Activated CD4-positive, alpha-beta T cell treated with anti-CD3 and anti-CD28 coated beads, Interleukin-2, amount 10 ng/mL, durations not matched to agents 7 days and 5 days (primary cell): Measurements from ENCODE around the gene HDAC5. TPM values are rescaled to one million over a fixed set of nuclear protein-coding genes. Genes with fewer than 3 reads are reported as not detected.
A peak's percentile ranks its signal among the peaks of the same experiment; 100 is the strongest.
"Not testable (repeated sequence)": the region's sequence is repeated elsewhere in the genome, so short reads cannot be mapped to it uniquely, and the experiment has no call there.

Experiments
- CTCF ChIA-PET: fragments of 350-600 bp; sonication (Branson Sonifier 250); formaldehyde crosslinking; loops from one replicate; lab custom pipeline; 2021; ENCODE audit warnings: antibody characterized with exemption; lab: Charles Lee
- POLR2A ChIA-PET: fragments of 350-600 bp; sonication (Branson Sonifier 250); formaldehyde crosslinking; loops from one replicate; lab custom pipeline; 2021; ENCODE audit warnings: antibody characterized with exemption; lab: Charles Lee
- DNase-seq: peaks from one replicate; pipeline ENCODE4 v3.0.0-alpha.2; 2020
- H3K27ac Mint-ChIP-seq: one replicate; pipeline ENCODE4 v1.8.0; 2021; ENCODE audit warnings: mild to moderate bottlenecking, moderate library complexity, mixed read lengths
- H3K27me3 Mint-ChIP-seq: one replicate; pipeline ENCODE4 v1.8.0; 2021; ENCODE audit warnings: mixed read lengths
- H3K36me3 Mint-ChIP-seq: one replicate; pipeline ENCODE4 v1.8.0; 2021; ENCODE audit warnings: low read depth, mixed read lengths
- H3K4me1 Mint-ChIP-seq: one replicate; pipeline ENCODE4 v1.8.0; 2021; ENCODE audit warnings: mixed read lengths
- H3K4me3 Mint-ChIP-seq: one replicate; pipeline ENCODE4 v1.8.0; 2021; ENCODE audit warnings: mild to moderate bottlenecking, moderate library complexity, mixed read lengths
- H3K9me3 Mint-ChIP-seq: one replicate; pipeline ENCODE4 v1.8.0; 2021; ENCODE audit warnings: mixed read lengths
- total RNA-seq, 2 experiments: library from RNA; stranded (reverse); gene quantifications; one replicate each; pipeline ENCODE4 v1.2.3, GENCODE V29; 2021

HDAC5 gene
- total RNA-seq, 2 experiments from 2014 or later = 27.0 to 32.3 TPM

- Mint-ChIP-seq H3K4me1 (peaks cover 21% of the 10 kb centered on the region), H3K9me3 (no peaks in the 10 kb centered on the region), H3K4me3 (no peak overlapping the region), H3K27ac (peak overlapping the region; percentile 58), H3K36me3 (peaks cover 22% of the 10 kb centered on the region), H3K27me3 (no peaks in the 10 kb centered on the region)
- no peak for DNase-seq
- ChIA-PET POLR2A (interaction anchor here (0.6 kb wide), 1 partner anchor 101 kb away, joined by 3 read pairs; no protein-coding TSS in a partner anchor), CTCF (interaction anchor here (0.6 to 2.0 kb wide), 4 partner anchors 9 to 248 kb away, joined by 3 to 4 read pairs (median 4); no protein-coding TSS in a partner anchor)
These were observed 83.4 kb downstream of the HDAC5 start for GRCh38 chr17:44039829-44040635.

- ChIA-PET CTCF (interaction anchor here (0.6 to 2.0 kb wide), 3 partner anchors 10 to 236 kb away, joined by 3 to 5 read pairs (median 4); no protein-coding TSS in a partner anchor), POLR2A (no interaction called here)
- Mint-ChIP-seq H3K4me3 (no peak overlapping the region), H3K9me3 (no peaks in the 10 kb centered on the region), H3K36me3 (peaks cover 30% of the 10 kb centered on the region), H3K27ac (no peak overlapping the region), H3K27me3 (no peaks in the 10 kb centered on the region), H3K4me1 (peaks cover 28% of the 10 kb centered on the region)
- no peak for DNase-seq
These were observed 84.8 kb downstream of the HDAC5 start for GRCh38 chr17:44038604-44039011.

- POLR2A ChIA-PET = no interaction called here
- CTCF ChIA-PET = no interaction called here
- no peak for DNase-seq
- no peak overlapping the region for H3K4me3 Mint-ChIP-seq
- peaks cover 29% of the 10 kb centered on the region for H3K4me1 Mint-ChIP-seq
- peaks cover 31% of the 10 kb centered on the region for H3K36me3 Mint-ChIP-seq
- no peaks in the 10 kb centered on the region for H3K9me3 Mint-ChIP-seq
- no peaks in the 10 kb centered on the region for H3K27me3 Mint-ChIP-seq
- no peak overlapping the region for H3K27ac Mint-ChIP-seq
These were observed 86.0 kb downstream of the HDAC5 start for GRCh38 chr17:44037471-44037870.

- H3K36me3 Mint-ChIP-seq = peaks cover 32% of the 10 kb centered on the region
- H3K27ac Mint-ChIP-seq = not testable (repeated sequence)
These were observed 88.8 kb downstream of the HDAC5 start for GRCh38 chr17:44034688-44035087.

GRCh38 chr17:44033861-44034408, 89.5 kb downstream of the HDAC5 start:
- ChIA-PET POLR2A (no interaction called here), CTCF (interaction anchor here (0.6 kb wide), 1 partner anchor 76 kb away, joined by 3 read pairs; no protein-coding TSS in a partner anchor)
- H3K4me3 Mint-ChIP-seq = no peak overlapping the region
- H3K36me3 Mint-ChIP-seq = peaks cover 36% of the 10 kb centered on the region
- H3K4me1 Mint-ChIP-seq = peaks cover 16% of the 10 kb centered on the region
- no peaks in the 10 kb centered on the region for H3K27me3 Mint-ChIP-seq
- no peaks in the 10 kb centered on the region for H3K9me3 Mint-ChIP-seq
- DNase-seq = no peak
- peak overlapping the region; percentile 69 for H3K27ac Mint-ChIP-seq

More at GRCh38 chr17:44034688-44035087, 88.8 kb downstream of the HDAC5 start:
- POLR2A ChIA-PET, H3K9me3 Mint-ChIP-seq, CTCF ChIA-PET, DNase-seq, H3K27me3 Mint-ChIP-seq, H3K4me3 Mint-ChIP-seq: not testable (repeated sequence)
- H3K4me1 Mint-ChIP-seq = peaks cover 11% of the 10 kb centered on the region

GRCh38 chr17:44030482-44030881, 93.0 kb downstream of the HDAC5 start:
- POLR2A ChIA-PET = no interaction called here
- no peak overlapping the region for H3K4me3 Mint-ChIP-seq
- peaks cover 26% of the 10 kb centered on the region for H3K36me3 Mint-ChIP-seq
- no peaks in the 10 kb centered on the region for H3K27me3 Mint-ChIP-seq
- peaks cover 16% of the 10 kb centered on the region for H3K4me1 Mint-ChIP-seq
- DNase-seq = no peak
- H3K27ac Mint-ChIP-seq = no peak overlapping the region
- CTCF ChIA-PET = interaction anchor here (1.2 kb wide), 1 partner anchor 12 kb away, joined by 4 read pairs; no protein-coding TSS in a partner anchor
- H3K9me3 Mint-ChIP-seq = no peaks in the 10 kb centered on the region

- H3K27me3 Mint-ChIP-seq = no peaks in the 10 kb centered on the region
- H3K36me3 Mint-ChIP-seq = peaks cover 26% of the 10 kb centered on the region
- no peak overlapping the region for H3K27ac Mint-ChIP-seq
- ChIA-PET CTCF (interaction anchor here (1.2 to 1.9 kb wide), 2 partner anchors 12 to 13 kb away, joined by 4 to 7 read pairs; no protein-coding TSS in a partner anchor), POLR2A (no interaction called here)
- no peak for DNase-seq
- H3K9me3 Mint-ChIP-seq = no peaks in the 10 kb centered on the region
- H3K4me3 Mint-ChIP-seq = no peak overlapping the region
- peaks cover 16% of the 10 kb centered on the region for H3K4me1 Mint-ChIP-seq
These were observed 93.7 kb downstream of the HDAC5 start for GRCh38 chr17:44029736-44030135.

Other genes with a start within 250 kb of the HDAC5 start
- under 1 TPM; 0.60 to 0.69 TPM for gene MPP2, start 216.1 kb downstream of the HDAC5 start, total RNA-seq
- gene PPY, start 181.2 kb downstream of the HDAC5 start, total RNA-seq = not detected
- not detected for gene PYY, start 169.7 kb downstream of the HDAC5 start, total RNA-seq
- gene NAGS, start 119.0 kb downstream of the HDAC5 start, total RNA-seq = under 1 TPM; 0.75 to 0.79 TPM
- gene TMEM101, start 108.7 kb downstream of the HDAC5 start, total RNA-seq = 10 to 100 TPM; 25.6 to 28.8 TPM
- 10 to 100 TPM; 59.3 to 64.8 TPM for gene LSM12, start 57.0 kb downstream of the HDAC5 start, total RNA-seq
- gene G6PC3, start 52.9 kb downstream of the HDAC5 start, total RNA-seq = 10 to 100 TPM; 18.1 to 25.2 TPM
- gene HROB, start 18.3 kb upstream of the HDAC5 start, total RNA-seq = 10 to 100 TPM; 15.1 to 16.4 TPM
- under 1 TPM in 1 of 2 experiments, not detected in 1; 0.30 TPM for gene ASB16, start 47.1 kb upstream of the HDAC5 start, total RNA-seq
- gene TMUB2, start 63.3 kb upstream of the HDAC5 start, total RNA-seq = 10 to 100 TPM; 36.6 to 37.1 TPM
- 100 to 1,000 TPM; 110 to 112 TPM for gene ATXN7L3, start 76.2 kb upstream of the HDAC5 start, total RNA-seq
- gene UBTF, start 96.0 kb upstream of the HDAC5 start, total RNA-seq = 100 to 1,000 TPM; 186 to 195 TPM
- not detected for gene SLC4A1, start 144.5 kb upstream of the HDAC5 start, total RNA-seq
- gene RUNDC3A, start 185.0 kb upstream of the HDAC5 start, total RNA-seq = under 1 TPM; 0.10 TPM
- gene SLC25A39, start 201.2 kb upstream of the HDAC5 start, total RNA-seq = 100 to 1,000 TPM; 104 to 107 TPM
- gene GRN, start 221.7 kb upstream of the HDAC5 start, total RNA-seq = 10 to 100 TPM; 61.1 to 70.5 TPM
- gene FAM171A2, start 240.2 kb upstream of the HDAC5 start, total RNA-seq = under 1 TPM in 1 of 2 experiments, not detected in 1; 0.08 TPM